ENCODE data around the gene TMEM92.
A peak's percentile ranks its signal among the peaks of the same experiment; 100 is the strongest.
"Not testable (repeated sequence)": the region's sequence is repeated elsewhere in the genome, so short reads cannot be mapped to it uniquely, and the experiment has no call there.

The TMEM92 gene

GRCh38 chr17:50276588-50277356, 2.5 kb downstream of the TMEM92 start:
- DNase-seq = no peak

DNA sequence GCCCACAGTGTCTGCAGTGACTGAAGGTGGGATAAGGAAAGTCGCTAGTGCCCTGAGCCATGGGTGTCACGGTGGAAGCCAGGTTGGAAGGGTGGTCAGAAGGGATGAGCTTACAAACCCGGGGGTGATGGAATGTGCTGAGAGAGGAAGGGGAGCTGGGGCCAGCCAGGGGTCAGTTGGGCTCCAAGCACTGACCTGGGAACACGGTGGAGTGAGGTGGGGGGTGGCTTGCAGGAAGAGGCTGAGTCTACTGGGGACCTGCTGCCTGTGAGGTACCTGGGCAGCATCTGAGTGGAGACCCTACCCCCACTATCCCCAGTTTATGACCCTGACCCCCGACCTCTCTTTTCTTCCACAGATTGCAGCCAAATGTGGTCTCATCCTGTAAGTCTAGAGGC, 3.1 kb downstream of the TMEM92 start:
- DNase-seq = no peak

- DNase-seq = no peak
These were observed 4.4 kb downstream of the TMEM92 start for GRCh38 chr17:50278526-50279180.

DNA sequence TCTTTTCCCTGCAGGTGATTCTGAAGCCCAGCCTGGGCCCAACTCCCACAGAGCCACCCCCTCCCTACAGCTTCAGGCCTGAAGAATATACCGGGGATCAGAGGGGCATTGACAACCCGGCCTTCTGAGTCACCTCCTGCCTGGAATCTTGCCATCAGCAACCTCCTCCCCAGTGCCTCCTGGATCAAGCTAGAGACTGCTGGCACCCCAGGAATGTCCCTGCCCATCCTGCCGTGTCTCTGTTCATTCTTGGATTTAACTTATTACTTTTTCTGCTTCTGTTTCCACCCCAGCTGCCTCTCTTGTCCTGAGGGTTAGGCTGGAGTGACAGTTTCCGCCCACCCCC, 4.9 kb downstream of the TMEM92 start:
- no peak for DNase-seq

DNA sequence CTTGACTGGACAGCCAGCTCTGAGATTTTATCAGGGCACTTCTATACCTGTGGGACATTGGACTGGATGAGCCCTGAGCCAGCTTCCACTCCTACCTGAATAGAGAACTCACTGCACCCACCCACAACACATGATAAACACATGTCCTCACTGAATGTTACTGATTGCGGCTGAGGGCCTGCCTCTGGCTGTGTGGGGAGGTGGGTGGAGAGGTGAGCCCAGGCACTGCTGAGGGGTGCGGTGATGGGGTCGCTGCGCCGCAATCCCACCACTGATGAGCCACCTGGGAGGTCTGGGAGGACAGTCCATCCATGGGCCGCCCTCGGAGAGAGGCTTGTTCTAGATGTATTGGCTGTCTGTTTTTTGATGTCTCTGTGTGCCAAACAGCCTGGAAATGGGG, 5.4 kb downstream of the TMEM92 start:
- no peak for DNase-seq

DNA sequence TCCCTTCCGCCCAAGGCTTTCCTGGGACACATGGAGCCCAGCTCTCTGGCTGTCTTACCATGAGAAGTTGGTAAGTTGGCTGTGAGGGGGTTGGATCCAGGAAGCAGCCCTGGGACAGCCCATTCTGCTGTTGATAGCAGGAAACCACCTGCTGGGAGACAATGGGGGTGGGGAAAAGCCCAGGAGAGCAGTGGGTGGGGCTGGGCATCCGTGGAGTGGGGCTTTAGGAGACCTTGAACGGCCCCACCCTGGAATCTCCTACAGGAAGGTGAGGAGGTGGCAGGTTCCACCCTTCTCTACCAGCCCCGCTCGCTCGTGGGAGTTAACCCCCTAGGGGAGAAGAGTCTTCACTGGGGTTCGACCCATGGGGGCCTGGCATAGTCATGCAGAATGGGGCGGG, 5.8 kb downstream of the TMEM92 start:
- DNase-seq = no peak

DNA sequence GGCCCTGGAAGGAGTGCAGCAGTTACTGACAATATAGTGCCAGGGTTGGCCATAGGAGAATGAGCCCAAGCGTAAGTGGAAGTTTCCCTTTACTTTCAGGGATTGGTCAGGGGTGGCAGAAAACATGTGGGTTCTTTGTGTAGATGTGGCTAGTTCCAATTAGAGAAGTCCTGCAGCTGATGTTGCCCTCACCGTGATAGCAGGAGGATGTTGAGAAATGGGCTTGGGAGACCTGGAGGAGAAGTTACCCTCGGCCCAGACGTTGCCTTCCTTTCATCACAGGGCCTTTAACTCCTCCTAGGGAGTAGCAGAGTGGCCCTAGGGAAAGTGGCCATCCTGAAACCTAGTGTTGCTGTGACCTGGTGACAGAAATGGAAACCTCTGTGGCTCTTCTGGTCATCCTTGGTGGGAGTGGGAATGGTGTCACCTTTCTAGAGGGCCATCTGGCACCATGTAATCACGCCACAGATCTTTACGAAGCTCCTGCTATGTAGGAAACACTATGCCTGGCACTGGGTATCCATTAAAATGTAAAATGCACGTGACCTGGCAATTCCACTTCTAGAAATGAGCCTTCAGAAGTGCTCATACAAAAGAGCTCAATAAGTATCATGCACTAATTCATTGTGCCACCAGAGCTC, 6.7 kb downstream of the TMEM92 start:
- DNase-seq = no peak

- no peak for DNase-seq
These were observed 7.6 kb downstream of the TMEM92 start for GRCh38 chr17:50281739-50282401.

DNA sequence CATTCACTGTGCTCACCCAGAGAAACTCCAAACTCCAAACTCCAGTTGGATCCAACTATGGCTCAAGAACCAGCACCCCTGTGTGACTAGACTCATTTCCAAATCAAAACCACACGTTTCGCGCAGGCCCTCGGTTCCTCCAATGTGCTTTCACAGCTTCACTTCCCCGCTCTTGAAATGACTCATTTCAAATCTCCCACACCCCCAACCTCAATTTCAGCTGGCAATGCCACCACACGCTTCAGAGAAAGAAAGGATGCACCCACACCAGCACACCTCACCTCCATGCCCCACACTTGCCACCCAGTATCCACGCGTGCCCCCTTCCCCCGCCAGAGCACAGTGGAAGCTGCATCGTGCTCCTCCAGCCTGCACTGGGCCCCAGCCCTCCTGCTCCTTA, 9.0 kb downstream of the TMEM92 start:
- DNase-seq = no peak

DNA sequence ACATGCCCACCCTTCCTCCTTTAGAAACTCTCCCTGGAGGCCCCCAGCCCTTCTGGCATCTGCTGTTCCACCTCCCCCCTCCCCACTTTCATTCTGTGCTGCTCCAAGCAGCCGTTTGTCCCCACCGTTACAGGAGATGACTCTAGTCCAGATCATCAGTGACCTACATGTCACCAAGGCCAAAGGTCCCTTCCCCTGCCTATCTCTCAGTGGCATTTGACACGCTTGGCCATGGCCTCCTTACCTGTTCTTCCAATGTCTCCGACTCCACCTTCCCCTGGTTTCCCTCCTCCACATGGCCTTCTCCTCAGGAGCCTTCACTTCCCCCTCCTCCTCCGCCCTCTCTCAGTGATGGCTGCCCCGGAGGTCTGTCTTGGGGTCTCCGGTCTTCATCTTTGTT, 9.4 kb downstream of the TMEM92 start:
- DNase-seq = no peak

DNA sequence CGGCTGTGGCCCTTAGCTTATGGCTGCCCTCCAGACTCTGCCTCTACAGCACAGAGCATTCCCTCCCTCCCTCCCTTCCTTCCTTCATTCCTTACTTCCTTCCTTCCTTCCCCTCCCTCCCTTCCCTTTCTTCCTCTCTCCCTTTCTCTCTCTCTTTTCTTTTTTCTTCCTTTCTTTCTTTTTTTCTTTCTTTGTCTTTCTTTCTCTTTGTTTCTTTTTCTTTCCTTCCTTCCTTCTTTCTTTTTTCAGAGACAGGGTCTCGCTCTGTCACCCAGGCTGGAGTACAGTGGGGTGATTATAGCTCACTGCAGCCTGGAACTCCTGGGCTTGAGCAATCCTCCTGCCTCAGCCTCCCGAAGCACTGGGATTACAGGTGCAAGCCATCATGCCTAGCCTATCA, 11.7 kb downstream of the TMEM92 start:
- DNase-seq = no peak

DNA sequence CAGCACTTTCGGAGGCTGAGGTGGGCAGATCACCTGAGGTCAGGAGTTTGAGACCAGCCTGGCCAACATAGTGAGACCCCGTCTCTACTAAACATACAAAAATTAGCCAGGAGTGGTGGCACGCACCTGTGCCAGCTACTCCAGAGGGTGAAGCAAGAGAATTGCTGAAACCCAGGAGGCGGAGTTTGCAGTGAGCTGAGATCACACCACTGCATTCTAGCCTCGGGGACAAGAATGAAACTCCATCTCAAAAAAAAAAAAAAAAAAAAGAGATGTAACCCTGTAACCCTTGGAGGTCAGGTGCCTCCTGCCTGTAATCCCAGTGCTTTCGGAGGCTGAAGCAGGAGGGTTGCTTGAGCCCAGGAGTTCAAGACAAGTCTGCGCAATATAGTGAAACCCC, 13.0 kb downstream of the TMEM92 start:
- DNase-seq = not testable (repeated sequence)

DNA sequence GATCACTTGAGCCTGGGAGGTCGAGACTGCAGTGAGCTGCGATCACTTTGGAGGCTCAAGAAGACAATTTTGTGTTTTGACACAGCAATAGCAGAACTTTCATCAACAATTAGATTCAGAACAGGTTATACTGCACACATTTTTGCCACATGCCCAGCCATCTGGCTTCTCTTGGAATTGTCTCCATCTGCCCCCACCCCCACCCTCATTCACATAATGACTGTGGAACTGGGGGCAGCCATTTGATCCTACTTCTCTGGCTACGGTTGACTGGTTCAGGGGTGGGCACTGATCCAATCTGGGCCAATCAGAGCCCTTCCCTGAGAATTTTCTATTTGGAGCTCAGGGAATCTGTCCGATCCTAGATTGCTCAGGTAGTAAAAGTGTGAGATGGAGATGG, 14.0 kb downstream of the TMEM92 start:
- no peak for DNase-seq

DNA sequence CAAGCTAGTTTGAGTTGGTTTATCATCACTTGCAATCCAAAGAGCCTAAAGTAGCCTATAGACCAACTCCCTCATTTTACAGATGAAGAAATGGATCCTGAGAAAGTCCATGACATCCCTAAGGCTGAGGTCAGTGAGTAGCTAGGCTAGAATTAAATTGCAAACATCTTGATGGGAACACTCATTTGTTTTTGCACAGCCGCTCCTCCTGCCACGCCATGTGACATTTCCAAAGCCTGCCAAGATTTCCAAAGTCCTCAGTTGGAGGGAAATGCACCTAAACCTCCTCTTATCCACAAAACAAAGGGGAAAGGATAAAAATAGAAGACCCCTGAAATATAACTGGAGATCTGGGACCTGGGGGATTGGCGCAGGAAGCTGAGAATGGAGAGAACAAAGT, 15.0 kb downstream of the TMEM92 start:
- no peak for DNase-seq

GRCh38 chr17:50289991-50290702, 15.9 kb downstream of the TMEM92 start:
- DNase-seq = no peak

DNA sequence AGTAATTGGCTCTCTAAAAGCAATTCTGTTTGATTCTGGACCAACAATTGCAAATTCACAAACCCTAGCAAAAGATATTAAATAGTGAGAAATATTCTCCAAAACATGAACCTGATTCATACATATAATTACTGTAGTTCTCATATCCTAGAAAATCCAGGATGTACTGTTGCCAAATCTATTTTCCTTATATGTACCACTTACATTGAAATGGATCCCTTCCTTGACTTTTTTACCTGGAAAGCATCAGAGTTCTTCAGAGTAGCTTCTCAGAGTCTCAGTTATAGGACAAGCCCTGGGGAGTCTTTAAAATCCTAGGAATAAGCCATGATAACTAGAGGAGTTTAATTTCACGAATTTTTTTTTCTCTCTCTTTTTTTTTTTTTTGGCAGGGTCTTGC, 16.7 kb downstream of the TMEM92 start:
- DNase-seq = no peak

- DNase-seq = no peak
These were observed 18.2 kb downstream of the TMEM92 start for GRCh38 chr17:50292465-50292864.

- no peak for DNase-seq
These were observed 20.8 kb downstream of the TMEM92 start for GRCh38 chr17:50295021-50295420.

DNA sequence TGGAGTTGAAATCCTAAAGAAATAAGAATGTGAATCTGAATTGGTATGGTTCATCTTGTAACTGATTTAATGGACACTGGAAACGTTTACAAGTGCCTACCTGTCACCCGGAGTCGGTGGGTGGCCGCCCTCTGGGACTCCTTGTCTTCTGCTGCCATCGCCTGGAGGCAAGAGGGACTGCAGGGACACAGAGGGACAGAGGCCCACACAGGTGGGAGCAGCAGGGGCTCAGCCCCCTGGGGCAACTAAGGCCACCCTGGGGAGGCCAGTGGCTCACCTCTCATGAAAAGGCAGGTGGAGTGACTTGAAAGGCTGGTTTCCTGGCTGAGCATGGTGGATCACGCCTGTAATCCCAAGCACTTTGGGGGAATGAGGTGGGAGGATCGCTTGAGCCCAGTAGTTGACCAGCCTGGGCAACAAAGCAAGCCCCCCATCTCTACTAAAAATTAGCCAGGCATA, 23.2 kb downstream of the TMEM92 start:
- DNase-seq = peak; percentile 68

- no peak for DNase-seq
These were observed 23.8 kb downstream of the TMEM92 start for GRCh38 chr17:50298018-50298417.

- no peak for DNase-seq
These were observed 25.5 kb downstream of the TMEM92 start for GRCh38 chr17:50299776-50300175.

DNA sequence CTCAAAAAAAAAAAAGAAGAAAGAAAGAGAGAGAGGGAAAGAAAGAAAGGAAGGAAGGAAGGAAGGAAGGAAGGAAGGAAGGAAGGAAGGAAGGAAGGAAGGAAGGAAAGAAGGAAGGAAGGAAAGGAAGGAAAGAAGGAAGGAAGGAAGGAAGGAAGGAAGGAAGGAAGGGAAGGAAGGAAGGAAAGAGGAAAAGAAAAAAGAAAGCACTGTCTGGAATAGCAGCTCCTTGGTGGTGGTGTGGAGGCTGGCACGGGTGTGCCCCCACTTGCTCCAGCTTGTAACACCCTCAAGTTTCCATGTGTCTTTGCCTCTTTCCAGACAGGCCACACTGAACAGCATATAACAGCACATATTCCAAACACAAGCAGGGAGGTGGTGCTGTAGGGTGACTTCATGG, 26.6 kb downstream of the TMEM92 start:
- DNase-seq = not testable (repeated sequence)
